ENCODE data around the gene CRY1.
A peak's percentile ranks its signal among the peaks of the same experiment; 100 is the strongest.

The CRY1 gene

DNA sequence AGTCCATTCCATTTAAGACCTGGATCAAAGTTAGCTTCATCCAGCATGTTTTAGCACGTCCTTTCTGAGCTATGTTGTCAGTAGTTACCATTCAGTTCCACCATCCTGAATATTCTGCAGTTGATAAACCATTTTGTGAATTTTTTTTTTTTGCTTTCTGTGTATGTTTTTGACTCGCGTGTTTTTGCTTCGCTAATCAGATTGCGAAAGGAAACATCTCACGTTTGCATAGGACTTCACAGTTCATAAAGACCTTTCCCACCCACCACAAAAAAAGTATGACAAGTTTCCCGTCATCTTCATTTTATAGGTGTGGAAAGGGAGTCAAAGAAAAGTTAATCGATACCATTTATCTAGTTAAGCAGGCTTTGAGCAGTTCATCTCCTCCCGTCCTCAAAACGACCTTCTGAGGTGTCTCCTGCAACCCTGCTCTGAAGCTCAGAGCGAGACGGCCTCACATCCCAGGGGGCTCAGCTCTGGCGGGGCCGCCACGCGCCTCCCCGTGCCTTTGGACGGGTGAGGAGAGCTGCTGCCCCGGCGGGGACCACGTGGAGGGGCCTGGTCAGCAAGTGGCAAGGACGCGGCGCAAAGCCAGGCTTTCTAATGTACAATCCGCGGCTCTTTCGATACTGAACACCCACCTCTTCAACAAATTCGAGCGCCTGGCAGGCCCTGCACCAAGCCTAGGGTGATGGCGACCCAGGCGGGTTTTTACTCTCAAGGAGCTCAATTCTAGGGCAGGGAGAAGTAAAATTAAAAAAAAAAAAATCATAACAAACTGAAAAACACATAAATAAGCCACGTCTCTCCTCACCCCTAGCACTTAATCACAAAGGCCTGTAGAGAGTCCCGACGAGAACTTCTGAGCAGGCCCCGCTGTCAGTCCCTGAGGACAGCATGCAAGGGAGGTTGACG is 138.6 kb downstream of the CRY1 start:
- Mint-ChIP-seq H3K9me3 (peaks cover 3% of the 10 kb centered on the region), H3K36me3 (peaks cover 30% of the 10 kb centered on the region), H3K4me1 (peaks cover 20% of the 10 kb centered on the region), H3K27ac (peak overlapping the region; percentile 98), H3K4me3 (peak overlapping the region; percentile 97)
- ATAC-seq (peak; percentile 36), DNase-seq (ENCODE audit: low spot score in 2 of 2) (peak; percentile 5 to 65)

GRCh38 chr12:106953352-106954250 is 139.7 kb downstream of the CRY1 start:
- ATAC-seq = no peak
- Mint-ChIP-seq H3K4me3 (peak overlapping the region; percentile 97), H3K4me1 (peaks cover 15% of the 10 kb centered on the region), H3K36me3 (peaks cover 19% of the 10 kb centered on the region), H3K9me3 (peaks cover 10% of the 10 kb centered on the region), H3K27ac (no peak overlapping the region)
- DNase-seq (ENCODE audit: low spot score in 2 of 2) = no peak

DNA sequence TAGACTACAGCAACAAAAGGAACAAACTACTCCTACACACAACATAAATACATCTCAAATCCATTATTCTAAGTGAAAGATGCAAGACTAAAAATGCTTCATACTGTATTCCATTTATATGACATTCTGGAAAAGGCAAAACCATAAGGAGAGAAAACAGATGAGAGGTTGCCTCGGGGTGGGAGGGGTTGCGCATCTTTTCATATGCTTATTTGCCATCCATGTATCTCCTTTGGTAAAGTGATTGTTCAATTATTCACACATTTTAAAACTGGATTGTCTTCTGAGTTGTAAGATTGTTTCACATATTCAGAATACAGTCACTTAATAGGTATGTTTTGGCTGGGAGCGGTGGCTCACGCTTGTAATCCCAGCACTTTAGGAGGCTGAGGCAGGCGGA is 142.8 kb downstream of the CRY1 start:
- Mint-ChIP-seq H3K9me3 (peaks cover 12% of the 10 kb centered on the region), H3K36me3 (peaks cover 8% of the 10 kb centered on the region), H3K27ac (no peak overlapping the region), H3K4me1 (no peaks in the 10 kb centered on the region), H3K4me3 (no peak overlapping the region)
- DNase-seq (ENCODE audit: low spot score in 2 of 2) = no peak
- no peak for ATAC-seq

DNA sequence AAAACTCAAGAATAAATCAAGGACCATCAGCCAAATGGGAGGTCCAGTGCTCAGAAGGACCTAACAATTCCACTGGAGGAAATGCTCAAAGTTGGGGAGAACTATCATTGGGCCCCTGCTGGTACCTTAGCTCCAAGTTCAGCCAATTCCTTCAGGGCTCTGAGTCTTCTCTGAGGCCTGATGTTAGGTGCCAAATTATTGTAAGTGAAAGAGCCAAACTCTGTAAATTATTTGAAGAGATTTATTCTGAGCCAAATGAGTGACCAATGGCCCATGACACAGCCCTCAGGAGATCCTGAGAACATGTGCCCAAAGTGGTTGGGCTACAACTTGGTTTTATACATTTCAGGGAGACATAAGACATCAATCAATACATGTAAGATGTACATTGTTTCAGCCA is 145.9 kb downstream of the CRY1 start:
- H3K4me3 Mint-ChIP-seq = no peak overlapping the region
- H3K4me1 Mint-ChIP-seq = no peaks in the 10 kb centered on the region
- no peak for DNase-seq (ENCODE audit: low spot score in 2 of 2)
- H3K27ac Mint-ChIP-seq = no peak overlapping the region
- ATAC-seq = no peak
- no peaks in the 10 kb centered on the region for H3K36me3 Mint-ChIP-seq
- H3K9me3 Mint-ChIP-seq = peaks cover 12% of the 10 kb centered on the region

GRCh38 chr12:106945261-106945851 is 148.0 kb downstream of the CRY1 start:
- Mint-ChIP-seq H3K9me3 (peaks cover 12% of the 10 kb centered on the region), H3K4me3 (no peak overlapping the region), H3K36me3 (no peaks in the 10 kb centered on the region), H3K4me1 (no peaks in the 10 kb centered on the region), H3K27ac (no peak overlapping the region)
- no peak for ATAC-seq
- DNase-seq (ENCODE audit: low spot score in 2 of 2) = no peak

- Mint-ChIP-seq H3K27ac (no peak overlapping the region), H3K9me3 (no peaks in the 10 kb centered on the region)
- ATAC-seq = no peak
These were observed 150.6 kb downstream of the CRY1 start for GRCh38 chr12:106942775-106943174.

GRCh38 chr12:106941481-106942156 is 151.7 kb downstream of the CRY1 start:
- Mint-ChIP-seq H3K9me3 (no peaks in the 10 kb centered on the region), H3K36me3 (no peaks in the 10 kb centered on the region), H3K4me3 (no peak overlapping the region), H3K4me1 (no peaks in the 10 kb centered on the region), H3K27ac (no peak overlapping the region)
- ATAC-seq (no peak), DNase-seq (ENCODE audit: low spot score in 2 of 2) (no peak)

More at GRCh38 chr12:106942775-106943174, 150.6 kb downstream of the CRY1 start:
- no peak overlapping the region for H3K4me3 Mint-ChIP-seq
- H3K4me1 Mint-ChIP-seq = no peaks in the 10 kb centered on the region
- no peak for DNase-seq (ENCODE audit: low spot score in 2 of 2)
- H3K36me3 Mint-ChIP-seq = no peaks in the 10 kb centered on the region
